ENCODE measurements around the gene HMCN1.

HMCN1 gene

GRCh38 chr1:185720633-185721272 is 13.4 kb upstream of the HMCN1 start:
- no peak for DNase-seq (ENCODE audit: low read depth)
- TF ChIP-seq CTCF (IDR thresholded peaks at IDR 0.05; ENCODE audit: control insufficient read depth, extremely low read depth, insufficient read depth): peak; percentile 60
- H3K4me3 ChIP-seq (ENCODE audit: low read depth, low read length): no peak overlapping the region

GRCh38 chr1:185721553-185721952 is 12.6 kb upstream of the HMCN1 start:
- no peak for TF ChIP-seq CTCF (IDR thresholded peaks at IDR 0.05; ENCODE audit: control insufficient read depth, extremely low read depth, insufficient read depth)
- no peak for DNase-seq (ENCODE audit: low read depth)

DNA sequence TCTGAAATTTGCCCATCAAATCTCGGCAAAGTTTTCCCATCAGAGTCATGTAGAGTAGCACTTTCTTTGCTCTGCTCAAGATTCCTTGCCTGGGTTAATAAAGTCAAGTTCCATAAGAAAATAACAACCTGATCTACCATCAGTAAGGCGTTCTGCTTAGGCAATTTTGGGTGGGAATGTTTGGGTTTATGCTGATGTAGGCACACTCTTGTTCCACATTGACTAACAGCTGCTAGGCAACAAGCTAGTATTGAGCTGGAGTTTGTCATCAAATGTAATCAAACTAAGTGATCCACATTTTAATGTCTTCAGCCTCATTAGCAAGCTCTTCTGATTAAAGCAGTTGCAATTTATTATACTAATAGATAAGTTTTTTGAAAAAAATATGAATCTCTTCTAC is 12.1 kb upstream of the HMCN1 start:
- no peak for DNase-seq (ENCODE audit: low read depth)
- no peak for TF ChIP-seq CTCF (IDR thresholded peaks at IDR 0.05; ENCODE audit: control insufficient read depth, extremely low read depth, insufficient read depth)
- no peak overlapping the region for H3K4me3 ChIP-seq (ENCODE audit: low read depth, low read length)

More at GRCh38 chr1:185721553-185721952, 12.6 kb upstream of the HMCN1 start:
- H3K4me3 ChIP-seq (ENCODE audit: low read depth, low read length): no peak overlapping the region

GRCh38 chr1:185727726-185728125 is 6.5 kb upstream of the HMCN1 start:
- no peak overlapping the region for H3K4me3 ChIP-seq (ENCODE audit: low read depth, low read length)
- no peak for DNase-seq (ENCODE audit: low read depth)
- no peak for TF ChIP-seq CTCF (IDR thresholded peaks at IDR 0.05; ENCODE audit: control insufficient read depth, extremely low read depth, insufficient read depth)

GRCh38 chr1:185731446-185731845 is 2.7 kb upstream of the HMCN1 start:
- no peak for DNase-seq (ENCODE audit: low read depth)
- TF ChIP-seq CTCF (IDR thresholded peaks at IDR 0.05; ENCODE audit: control insufficient read depth, extremely low read depth, insufficient read depth): no peak
- H3K4me3 ChIP-seq (ENCODE audit: low read depth, low read length): no peak overlapping the region

GRCh38 chr1:185732951-185733350 is 1.2 kb upstream of the HMCN1 start:
- TF ChIP-seq CTCF (IDR thresholded peaks at IDR 0.05; ENCODE audit: control insufficient read depth, extremely low read depth, insufficient read depth): no peak
- no peak for DNase-seq (ENCODE audit: low read depth)
- H3K4me3 ChIP-seq (ENCODE audit: low read depth, low read length): no peak overlapping the region

Data from LNCaP clone FGC (cell line).